Astrocyte (in vitro differentiated cells and primary cell): ENCODE measurements around the gene PMAIP1.

Source experiments
- CTCF ChIP-seq: IDR thresholded peaks from 2 replicates; pipeline ENCODE4 v1.5.1; 2011; ENCODE audit warnings: low read depth, mild to moderate bottlenecking, inconsistent platforms, low read length, moderate library complexity; ENCODE audit not compliant: insufficient read depth
- EZH2 ChIP-seq: IDR thresholded peaks from 2 replicates; pipeline ENCODE4 v1.6.1; 2012; ENCODE audit warnings: mild to moderate bottlenecking, low read length, inconsistent platforms; ENCODE audit not compliant: insufficient read depth

GRCh38 chr18:59923539-59924196 lies 23.9 kb downstream of the PMAIP1 start:
- no peak for TF ChIP-seq CTCF
- no peak for TF ChIP-seq EZH2
